NB4 (cell line): ENCODE data around the gene UNC13D.

Experiments used
- CTCF ChIP-seq: IDR thresholded peaks from one replicate; pipeline ENCODE4 v1.5.1; 2012; ENCODE audit warnings: low read depth, low read length
- MYC ChIP-seq: IDR thresholded peaks from 2 replicates; pipeline ENCODE4 v1.6.1; 2011; ENCODE audit warnings: low read depth, low read length

DNA sequence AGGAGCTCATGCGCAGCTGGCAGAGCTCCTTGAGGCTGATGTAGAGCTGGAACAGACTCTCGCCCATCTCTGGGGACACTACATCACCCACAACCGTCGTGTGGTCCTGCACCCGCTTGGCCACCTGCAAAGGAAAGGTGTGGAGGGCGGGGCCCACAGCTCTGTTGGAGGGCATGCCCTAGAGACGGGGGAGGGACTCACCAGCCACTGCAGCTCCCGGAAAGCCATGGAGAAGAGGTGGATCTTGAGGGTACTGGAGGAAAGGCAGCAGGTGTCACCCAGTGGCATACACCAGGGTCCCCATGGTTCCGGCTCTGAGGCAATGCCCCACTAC is 8.6 kb downstream of the UNC13D start:
- no peak for TF ChIP-seq CTCF
- TF ChIP-seq MYC = no peak
